Measurements from ENCODE around the gene TRMT2A.

Gene TRMT2A

DNA sequence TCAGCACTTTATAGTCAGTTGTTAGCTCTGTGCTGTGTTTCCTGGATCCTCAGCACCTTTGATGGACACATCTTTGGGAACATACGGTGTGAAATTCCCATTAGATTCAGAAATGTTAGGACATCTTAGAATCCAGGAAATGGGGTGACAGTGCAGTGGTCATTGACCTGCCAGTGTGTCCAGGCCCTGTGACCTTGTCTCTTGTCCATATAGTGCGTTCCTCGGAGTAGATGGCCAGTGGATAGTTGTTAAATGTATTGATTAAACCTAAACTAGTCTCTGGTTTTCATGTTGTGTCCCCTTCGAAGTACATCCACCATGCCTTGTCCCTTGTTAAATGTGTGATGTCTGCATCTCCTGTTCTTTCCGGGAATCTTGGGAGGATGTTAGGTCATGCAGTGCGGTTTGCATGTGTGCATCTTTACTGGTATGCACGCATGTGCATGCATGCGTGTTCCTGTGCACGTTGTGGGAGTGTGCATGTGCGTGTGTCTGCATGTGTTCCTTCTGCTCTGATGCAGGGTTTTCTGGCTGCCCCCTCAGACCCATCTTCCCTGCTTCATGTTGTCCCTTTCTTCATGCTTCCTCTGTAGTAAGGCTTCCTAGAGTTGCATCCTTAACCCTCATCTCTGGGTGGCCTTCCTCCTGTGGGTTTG, 33.0 kb downstream of the TRMT2A start (continued):
- TF ChIP-seq, protein P1, sequence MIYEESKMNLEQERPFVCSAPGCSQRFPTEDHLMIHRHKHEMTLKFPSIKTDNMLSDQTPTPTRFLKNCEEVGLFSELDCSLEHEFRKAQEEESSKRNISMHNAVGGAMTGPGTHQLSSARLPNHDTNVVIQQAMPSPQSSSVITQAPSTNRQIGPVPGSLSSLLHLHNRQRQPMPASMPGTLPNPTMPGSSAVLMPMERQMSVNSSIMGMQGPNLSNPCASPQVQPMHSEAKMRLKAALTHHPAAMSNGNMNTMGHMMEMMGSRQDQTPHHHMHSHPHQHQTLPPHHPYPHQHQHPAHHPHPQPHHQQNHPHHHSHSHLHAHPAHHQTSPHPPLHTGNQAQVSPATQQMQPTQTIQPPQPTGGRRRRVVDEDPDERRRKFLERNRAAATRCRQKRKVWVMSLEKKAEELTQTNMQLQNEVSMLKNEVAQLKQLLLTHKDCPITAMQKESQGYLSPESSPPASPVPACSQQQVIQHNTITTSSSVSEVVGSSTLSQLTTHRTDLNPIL (CRISPR knock-in tag; IDR thresholded peaks at IDR 0.05; ENCODE audit: low read depth), result no peak
- TF ChIP-seq ZNF8 (CRISPR knock-in tag; IDR thresholded peaks at IDR 0.05) (no peak), CSDC2 (CRISPR knock-in tag; IDR thresholded peaks at IDR 0.05) (no peak), PPARA (CRISPR knock-in tag; IDR thresholded peaks at IDR 0.05; ENCODE audit: borderline replicate concordance) (no peak)
- TF ChIP-seq, protein P2, sequence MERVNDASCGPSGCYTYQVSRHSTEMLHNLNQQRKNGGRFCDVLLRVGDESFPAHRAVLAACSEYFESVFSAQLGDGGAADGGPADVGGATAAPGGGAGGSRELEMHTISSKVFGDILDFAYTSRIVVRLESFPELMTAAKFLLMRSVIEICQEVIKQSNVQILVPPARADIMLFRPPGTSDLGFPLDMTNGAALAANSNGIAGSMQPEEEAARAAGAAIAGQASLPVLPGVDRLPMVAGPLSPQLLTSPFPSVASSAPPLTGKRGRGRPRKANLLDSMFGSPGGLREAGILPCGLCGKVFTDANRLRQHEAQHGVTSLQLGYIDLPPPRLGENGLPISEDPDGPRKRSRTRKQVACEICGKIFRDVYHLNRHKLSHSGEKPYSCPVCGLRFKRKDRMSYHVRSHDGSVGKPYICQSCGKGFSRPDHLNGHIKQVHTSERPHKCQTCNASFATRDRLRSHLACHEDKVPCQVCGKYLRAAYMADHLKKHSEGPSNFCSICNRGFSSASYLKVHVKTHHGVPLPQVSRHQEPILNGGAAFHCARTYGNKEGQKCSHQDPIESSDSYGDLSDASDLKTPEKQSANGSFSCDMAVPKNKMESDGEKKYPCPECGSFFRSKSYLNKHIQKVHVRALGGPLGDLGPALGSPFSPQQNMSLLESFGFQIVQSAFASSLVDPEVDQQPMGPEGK (CRISPR knock-in tag; IDR thresholded peaks at IDR 0.05; ENCODE audit: borderline replicate concordance), result no peak

DNA sequence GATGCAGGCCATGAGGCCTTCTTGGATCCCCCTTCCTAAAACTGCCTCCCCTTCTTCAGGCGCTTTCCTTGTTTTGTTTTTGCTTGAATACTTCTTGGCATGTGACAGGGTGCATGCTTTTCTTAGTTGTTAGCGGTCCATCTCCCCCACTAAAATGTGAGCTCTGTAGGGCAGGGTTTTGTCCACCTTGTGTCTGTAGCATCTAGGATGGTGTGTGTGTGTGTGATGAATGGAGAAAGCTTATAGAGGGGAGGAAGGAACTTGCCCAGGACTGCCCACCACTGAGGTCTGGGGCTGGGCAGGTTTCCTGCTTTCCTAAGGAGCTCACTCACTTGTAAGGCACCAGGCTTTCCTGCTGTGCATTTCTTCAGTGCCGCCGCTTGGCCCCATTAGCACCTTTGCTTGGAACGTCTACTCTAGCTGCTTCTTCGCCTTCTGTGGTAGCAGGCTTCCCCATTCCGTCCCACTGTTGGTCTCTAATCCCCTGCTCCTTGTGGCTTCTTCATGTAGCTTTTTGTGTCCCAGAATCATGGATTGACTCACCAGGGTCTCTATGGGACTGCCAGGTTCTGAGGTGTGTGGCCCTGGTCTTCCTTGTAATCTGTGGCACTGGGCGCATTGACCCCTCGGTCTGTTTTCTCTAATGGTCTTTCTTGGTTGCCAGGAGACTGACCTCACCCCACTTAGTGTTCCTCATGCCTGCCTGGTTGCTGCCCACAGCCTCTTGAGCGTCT, 33.7 kb downstream of the TRMT2A start:
- TF ChIP-seq RARB (CRISPR knock-in tag; IDR thresholded peaks at IDR 0.05), result no peak
- TF ChIP-seq, protein P3, sequence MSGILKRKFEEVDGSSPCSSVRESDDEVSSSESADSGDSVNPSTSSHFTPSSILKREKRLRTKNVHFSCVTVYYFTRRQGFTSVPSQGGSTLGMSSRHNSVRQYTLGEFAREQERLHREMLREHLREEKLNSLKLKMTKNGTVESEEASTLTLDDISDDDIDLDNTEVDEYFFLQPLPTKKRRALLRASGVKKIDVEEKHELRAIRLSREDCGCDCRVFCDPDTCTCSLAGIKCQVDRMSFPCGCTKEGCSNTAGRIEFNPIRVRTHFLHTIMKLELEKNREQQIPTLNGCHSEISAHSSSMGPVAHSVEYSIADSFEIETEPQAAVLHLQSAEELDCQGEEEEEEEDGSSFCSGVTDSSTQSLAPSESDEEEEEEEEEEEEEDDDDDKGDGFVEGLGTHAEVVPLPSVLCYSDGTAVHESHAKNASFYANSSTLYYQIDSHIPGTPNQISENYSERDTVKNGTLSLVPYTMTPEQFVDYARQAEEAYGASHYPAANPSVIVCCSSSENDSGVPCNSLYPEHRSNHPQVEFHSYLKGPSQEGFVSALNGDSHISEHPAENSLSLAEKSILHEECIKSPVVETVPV (CRISPR knock-in tag; IDR thresholded peaks at IDR 0.05), result no peak
- TF ChIP-seq ISL1 (CRISPR knock-in tag; IDR thresholded peaks at IDR 0.05), result no peak
- TF ChIP-seq, protein P4, sequence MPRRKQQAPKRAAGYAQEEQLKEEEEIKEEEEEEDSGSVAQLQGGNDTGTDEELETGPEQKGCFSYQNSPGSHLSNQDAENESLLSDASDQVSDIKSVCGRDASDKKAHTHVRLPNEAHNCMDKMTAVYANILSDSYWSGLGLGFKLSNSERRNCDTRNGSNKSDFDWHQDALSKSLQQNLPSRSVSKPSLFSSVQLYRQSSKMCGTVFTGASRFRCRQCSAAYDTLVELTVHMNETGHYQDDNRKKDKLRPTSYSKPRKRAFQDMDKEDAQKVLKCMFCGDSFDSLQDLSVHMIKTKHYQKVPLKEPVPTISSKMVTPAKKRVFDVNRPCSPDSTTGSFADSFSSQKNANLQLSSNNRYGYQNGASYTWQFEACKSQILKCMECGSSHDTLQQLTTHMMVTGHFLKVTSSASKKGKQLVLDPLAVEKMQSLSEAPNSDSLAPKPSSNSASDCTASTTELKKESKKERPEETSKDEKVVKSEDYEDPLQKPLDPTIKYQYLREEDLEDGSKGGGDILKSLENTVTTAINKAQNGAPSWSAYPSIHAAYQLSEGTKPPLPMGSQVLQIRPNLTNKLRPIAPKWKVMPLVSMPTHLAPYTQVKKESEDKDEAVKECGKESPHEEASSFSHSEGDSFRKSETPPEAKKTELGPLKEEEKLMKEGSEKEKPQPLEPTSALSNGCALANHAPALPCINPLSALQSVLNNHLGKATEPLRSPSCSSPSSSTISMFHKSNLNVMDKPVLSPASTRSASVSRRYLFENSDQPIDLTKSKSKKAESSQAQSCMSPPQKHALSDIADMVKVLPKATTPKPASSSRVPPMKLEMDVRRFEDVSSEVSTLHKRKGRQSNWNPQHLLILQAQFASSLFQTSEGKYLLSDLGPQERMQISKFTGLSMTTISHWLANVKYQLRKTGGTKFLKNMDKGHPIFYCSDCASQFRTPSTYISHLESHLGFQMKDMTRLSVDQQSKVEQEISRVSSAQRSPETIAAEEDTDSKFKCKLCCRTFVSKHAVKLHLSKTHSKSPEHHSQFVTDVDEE (CRISPR knock-in tag; IDR thresholded peaks at IDR 0.05), result no peak
- no peak for TF ChIP-seq CSDC2 (CRISPR knock-in tag; IDR thresholded peaks at IDR 0.05)
- TF ChIP-seq, protein P5, sequence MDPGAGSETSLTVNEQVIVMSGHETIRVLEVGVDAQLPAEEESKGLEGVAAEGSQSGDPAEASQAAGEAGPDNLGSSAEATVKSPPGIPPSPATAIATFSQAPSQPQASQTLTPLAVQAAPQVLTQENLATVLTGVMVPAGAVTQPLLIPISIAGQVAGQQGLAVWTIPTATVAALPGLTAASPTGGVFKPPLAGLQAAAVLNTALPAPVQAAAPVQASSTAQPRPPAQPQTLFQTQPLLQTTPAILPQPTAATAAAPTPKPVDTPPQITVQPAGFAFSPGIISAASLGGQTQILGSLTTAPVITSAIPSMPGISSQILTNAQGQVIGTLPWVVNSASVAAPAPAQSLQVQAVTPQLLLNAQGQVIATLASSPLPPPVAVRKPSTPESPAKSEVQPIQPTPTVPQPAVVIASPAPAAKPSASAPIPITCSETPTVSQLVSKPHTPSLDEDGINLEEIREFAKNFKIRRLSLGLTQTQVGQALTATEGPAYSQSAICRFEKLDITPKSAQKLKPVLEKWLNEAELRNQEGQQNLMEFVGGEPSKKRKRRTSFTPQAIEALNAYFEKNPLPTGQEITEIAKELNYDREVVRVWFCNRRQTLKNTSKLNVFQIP (CRISPR knock-in tag; IDR thresholded peaks at IDR 0.05; ENCODE audit: borderline replicate concordance, low read depth), result no peak
- no peak for TF ChIP-seq ZFP30 (CRISPR knock-in tag; IDR thresholded peaks at IDR 0.05)
- no peak for TF ChIP-seq ZNF70 (CRISPR knock-in tag; IDR thresholded peaks at IDR 0.05)
- TF ChIP-seq ZFP3 (CRISPR knock-in tag; IDR thresholded peaks at IDR 0.05), result no peak
- no peak for TF ChIP-seq PPARA (CRISPR knock-in tag; IDR thresholded peaks at IDR 0.05; ENCODE audit: borderline replicate concordance)
- no peak for TF ChIP-seq TCF4 (CRISPR knock-in tag; IDR thresholded peaks at IDR 0.05; ENCODE audit: borderline replicate concordance)
- no peak for TF ChIP-seq ARNTL (CRISPR knock-in tag; IDR thresholded peaks at IDR 0.05; ENCODE audit: borderline replicate concordance, low read depth)
- TF ChIP-seq, protein P2 (CRISPR knock-in tag; IDR thresholded peaks at IDR 0.05; ENCODE audit: borderline replicate concordance), result no peak
- TF ChIP-seq ESRRG (CRISPR knock-in tag; IDR thresholded peaks at IDR 0.05), result no peak
- no peak for TF ChIP-seq SNAI2 (CRISPR knock-in tag; IDR thresholded peaks at IDR 0.05)
- TF ChIP-seq, protein P1 (CRISPR knock-in tag; IDR thresholded peaks at IDR 0.05; ENCODE audit: low read depth), result no peak
- no peak for TF ChIP-seq OSR1 (CRISPR knock-in tag; IDR thresholded peaks at IDR 0.05)
- TF ChIP-seq ZNF565 (CRISPR knock-in tag; conservative IDR thresholded peaks at IDR 0.05; ENCODE audit: low read depth), result no peak
- no peak for TF ChIP-seq TOX (CRISPR knock-in tag; IDR thresholded peaks at IDR 0.05; ENCODE audit: borderline replicate concordance)
- no peak for ATAC-seq
